KMS-11 (cell line): ENCODE measurements around the gene STK4.

Experiments
- H2AFZ ChIP-seq: fragments of 200-600 bp; sonication (generic); 2 replicates; pipeline ENCODE4 v1.6.1; 2016; ENCODE audit warnings: antibody characterized with exemption, mixed run types, low read depth
- H3K27ac ChIP-seq: fragments of 200-600 bp; sonication (generic); 2 replicates; pipeline ENCODE4 v1.6.1; 2016; ENCODE audit warnings: mild to moderate bottlenecking, mixed run types
- H3K27me3 ChIP-seq: fragments of 200-600 bp; sonication (generic); 2 replicates; pipeline ENCODE4 v1.6.1; 2017; ENCODE audit warnings: mild to moderate bottlenecking, low read depth, mixed run types, moderate library complexity; ENCODE audit not compliant: insufficient read depth
- H3K36me3 ChIP-seq: fragments of 200-600 bp; sonication (generic); 2 replicates; pipeline ENCODE4 v1.6.1; 2017; ENCODE audit warnings: mild to moderate bottlenecking, mixed run types; ENCODE audit not compliant: insufficient read depth
- H3K4me1 ChIP-seq: fragments of 200-600 bp; sonication (generic); 2 replicates; pipeline ENCODE4 v1.6.1; 2016; ENCODE audit warnings: mild to moderate bottlenecking, low read depth, mixed run types; ENCODE audit not compliant: poor library complexity, severe bottlenecking
- H3K4me2 ChIP-seq: fragments of 200-600 bp; sonication (generic); 2 replicates; pipeline ENCODE4 v1.7.0; 2016; ENCODE audit warnings: mild to moderate bottlenecking, mixed run types
- H3K4me3 ChIP-seq: fragments of 200-600 bp; sonication (generic); IDR thresholded peaks from 2 replicates; pipeline ENCODE4 v1.6.1; 2017; ENCODE audit warnings: low read depth, low read length, mixed read lengths; ENCODE audit not compliant: insufficient read depth
- H3K79me2 ChIP-seq: fragments of 200-600 bp; sonication (generic); 2 replicates; pipeline ENCODE4 v1.6.1; 2016; ENCODE audit warnings: low read depth, mixed run types; ENCODE audit not compliant: insufficient read depth
- H3K9ac ChIP-seq: fragments of 200-600 bp; sonication (generic); 2 replicates; pipeline ENCODE4 v1.6.1; 2016; ENCODE audit warnings: mild to moderate bottlenecking, mixed run types
- H4K20me1 ChIP-seq: fragments of 200-600 bp; sonication (generic); 2 replicates; pipeline ENCODE4 v1.6.1; 2016; ENCODE audit warnings: mild to moderate bottlenecking, mixed run types; ENCODE audit not compliant: insufficient read depth
- CTCF ChIP-seq: fragments of 200-600 bp; sonication (generic); conservative IDR thresholded peaks from 2 replicates; pipeline ENCODE4 v1.6.1; 2017; ENCODE audit warnings: low read depth, mild to moderate bottlenecking, antibody characterized with exemption, low read length, moderate library complexity, mixed read lengths

The STK4 gene

GRCh38 chr20:45034436-45034835 lies 68.1 kb downstream of the STK4 start:
- H2AFZ ChIP-seq: no peak overlapping the region
- peaks cover 98% of the 10 kb centered on the region for H3K4me1 ChIP-seq
- H3K27ac ChIP-seq: peak overlapping the region; percentile 42; the same call in 1 of the 2 replicates
- peaks cover 22% of the 10 kb centered on the region; the same call in 1 of the 2 replicates for H3K79me2 ChIP-seq
- H3K9ac ChIP-seq: no peak overlapping the region
- H3K4me3 ChIP-seq: no peak overlapping the region
- TF ChIP-seq CTCF: no peak
- H4K20me1 ChIP-seq: no peaks in the 10 kb centered on the region
- H3K27me3 ChIP-seq: no peaks in the 10 kb centered on the region
- no peaks in the 10 kb centered on the region for H3K36me3 ChIP-seq
- H3K4me2 ChIP-seq: peak overlapping the region; percentile 43

- Histone ChIP-seq H3K36me3 (no peaks in the 10 kb centered on the region), H2AFZ (no peak overlapping the region), H3K27ac (no peak overlapping the region), H3K4me1 (peaks cover 94% of the 10 kb centered on the region), H3K27me3 (no peaks in the 10 kb centered on the region), H3K4me2 (peak overlapping the region; percentile 43), H4K20me1 (no peaks in the 10 kb centered on the region), H3K9ac (no peak overlapping the region), H3K79me2 (peaks cover 25% of the 10 kb centered on the region; the same call in 1 of the 2 replicates), H3K4me3 (no peak overlapping the region)
- no peak for TF ChIP-seq CTCF
These were observed 69.9 kb downstream of the STK4 start for GRCh38 chr20:45036044-45036755.

GRCh38 chr20:45037050-45037449 lies 70.7 kb downstream of the STK4 start:
- Histone ChIP-seq H3K27me3 (no peaks in the 10 kb centered on the region), H3K4me3 (no peak overlapping the region), H3K27ac (no peak overlapping the region), H4K20me1 (no peaks in the 10 kb centered on the region), H3K79me2 (peaks cover 25% of the 10 kb centered on the region; the same call in 1 of the 2 replicates), H3K36me3 (no peaks in the 10 kb centered on the region), H3K4me1 (peaks cover 93% of the 10 kb centered on the region), H2AFZ (no peak overlapping the region), H3K4me2 (no peak overlapping the region), H3K9ac (no peak overlapping the region)
- no peak for TF ChIP-seq CTCF

GRCh38 chr20:45037635-45038034 lies 71.3 kb downstream of the STK4 start:
- Histone ChIP-seq H3K36me3 (no peaks in the 10 kb centered on the region), H3K4me2 (no peak overlapping the region), H3K27me3 (no peaks in the 10 kb centered on the region), H3K4me3 (no peak overlapping the region), H3K9ac (no peak overlapping the region), H3K79me2 (peaks cover 25% of the 10 kb centered on the region; the same call in 1 of the 2 replicates), H3K4me1 (peaks cover 91% of the 10 kb centered on the region), H4K20me1 (no peaks in the 10 kb centered on the region), H2AFZ (no peak overlapping the region), H3K27ac (no peak overlapping the region)
- TF ChIP-seq CTCF: no peak
